HCT116 (cell line): ENCODE data around the gene INTS1. TPM values are rescaled to one million over a fixed set of nuclear protein-coding genes. Genes with fewer than 3 reads are reported as not detected.

ENCODE experiments used
- ATAC-seq: fragments of 200-7000 bp; cut with Tn5 transposase; 2 replicates; pipeline ENCODE4 v1.9.1; 2020; ENCODE audit warnings: mild to moderate bottlenecking, moderate library complexity
- BruUV-seq: library from RNA; stranded (reverse); fragments of 400-500 nt; replicated peaks from 2 replicates; lab custom pipeline; 2021; lab: Mats Ljungman, UMichigan
- CTCF ChIA-PET: fragments of 300-600 bp; sonication (Branson Sonifier 250); formaldehyde crosslinking; loops from one replicate; lab custom pipeline; 2021; ENCODE audit warnings: antibody characterized with exemption; lab: Charles Lee
- POLR2A ChIA-PET: fragments of 300-600, 350-600 bp; sonication (Branson Sonifier 250); formaldehyde crosslinking; loops from one replicate; lab custom pipeline; 2021; ENCODE audit warnings: antibody characterized with exemption; lab: Charles Lee
- RAD21 ChIA-PET, 2 experiments: fragments of 300-600 bp; sonication (Branson Sonifier 250); formaldehyde crosslinking; loops; one replicate each; lab custom pipeline; 2023; ENCODE audit warnings: low total read pairs in 2 of 2; ENCODE audit not compliant: uncharacterized antibody in 2 of 2, unreplicated experiment in 2 of 2, low non-redundant PET in 1 of 2; lab: Charles Lee
- DNase-seq: peaks from one replicate; pipeline ENCODE4 v3.0.0-alpha.2; 2010; ENCODE audit warnings: low read depth, low spot score
- H2AFZ ChIP-seq: fragments of 200-600 bp; shearing (Covaris generic), sonication (generic); 2 replicates; pipeline ENCODE4 v1.6.1; 2017; ENCODE audit warnings: low read depth, mixed run types, mixed read lengths, antibody characterized with exemption, low read length; ENCODE audit not compliant: poor library complexity, severe bottlenecking
- H3K27ac ChIP-seq: 2 replicates; pipeline ENCODE4 v1.5.1; 2012; ENCODE audit warnings: low read depth, low read length
- H3K27me3 ChIP-seq: fragments of 200-600 bp; sonication (generic); 2 replicates; pipeline ENCODE4 v1.6.1; 2016; ENCODE audit warnings: mixed run types, low read length, mixed read lengths; ENCODE audit not compliant: insufficient read depth
- H3K36me3 ChIP-seq, 2 experiments: fragments of 200-500 bp in 1 of 2; fragments of 200-600 bp in 1 of 2; sonication (Bioruptor generic) in 1 of 2; sonication (generic) in 1 of 2; 2 replicates each; pipeline versions ENCODE4 v1.5.1 to v1.6.1; 2014 to 2016; ENCODE audit warnings: low read length in 2 of 2, inconsistent platforms in 1 of 2, mixed read lengths in 1 of 2, mixed run types in 1 of 2; ENCODE audit not compliant: insufficient read depth in 2 of 2, control insufficient read depth in 1 of 2
- H3K4me1 ChIP-seq, 2 experiments: fragments of 200-600 bp in 1 of 2; sonication (generic) in 1 of 2; 2 replicates each; pipeline versions ENCODE4 v1.5.1 to v1.6.1; 2012 to 2017; ENCODE audit warnings: low read length in 2 of 2, inconsistent platforms in 1 of 2, mild to moderate bottlenecking in 1 of 2, mixed read lengths in 1 of 2, mixed run types in 1 of 2, moderate library complexity in 1 of 2; ENCODE audit not compliant: insufficient read depth in 2 of 2, control insufficient read depth in 1 of 2
- H3K4me2 ChIP-seq: fragments of 200-600 bp; sonication (generic); 2 replicates; pipeline ENCODE4 v1.6.1; 2017; ENCODE audit warnings: mixed run types, low read length, mixed read lengths
- H3K4me3 ChIP-seq, 2 experiments: fragments of 200-600 bp in 1 of 2; sonication (generic) in 1 of 2; replicated peaks in 1 of 2; 2 replicates each; pipeline ENCODE4 v1.5.1; 2011 to 2016; ENCODE audit warnings: low read length in 2 of 2, control low read depth in 1 of 2, low read depth in 1 of 2, mild to moderate bottlenecking in 1 of 2, mixed read lengths in 1 of 2, mixed run types in 1 of 2
- H3K79me2 ChIP-seq: fragments of 200-600 bp; sonication (generic); 2 replicates; pipeline ENCODE4 v1.6.1; 2017; ENCODE audit warnings: mild to moderate bottlenecking, mixed run types, low read length, moderate library complexity, mixed read lengths; ENCODE audit not compliant: insufficient read depth
- H3K9ac ChIP-seq: fragments of 200-600 bp; sonication (generic); 2 replicates; pipeline ENCODE4 v1.6.1; 2016; ENCODE audit warnings: low read length, mixed read lengths
- H3K9me2 ChIP-seq: fragments of 200-600 bp; sonication (generic), shearing (Covaris generic); 2 replicates; pipeline ENCODE4 v1.6.1; 2017; ENCODE audit warnings: mixed run types, mild to moderate bottlenecking, moderate library complexity; ENCODE audit not compliant: insufficient read depth
- H3K9me3 ChIP-seq, 2 experiments: fragments of 200-500 bp in 1 of 2; fragments of 200-600 bp in 1 of 2; sonication (Bioruptor generic) in 1 of 2; sonication (generic) in 1 of 2; 2 replicates each; pipeline ENCODE4 v1.6.1; 2014 to 2017; ENCODE audit warnings: low read length in 2 of 2, mixed read lengths in 2 of 2, inconsistent platforms in 1 of 2, low read depth in 1 of 2, mild to moderate bottlenecking in 1 of 2, mixed run types in 1 of 2, moderate library complexity in 1 of 2; ENCODE audit not compliant: control insufficient read depth in 1 of 2, insufficient read depth in 1 of 2
- H4K20me1 ChIP-seq: fragments of 200-600 bp; sonication (generic), shearing (Covaris generic); 2 replicates; pipeline ENCODE4 v1.6.1; 2017; ENCODE audit warnings: mixed run types, mild to moderate bottlenecking, moderate library complexity; ENCODE audit not compliant: insufficient read depth
- CBX3 ChIP-seq: IDR thresholded peaks from 2 replicates; pipeline ENCODE4 v1.6.1; 2012; ENCODE audit warnings: low read depth
- CEBPB ChIP-seq: IDR thresholded peaks from 2 replicates; pipeline ENCODE4 v1.6.1; 2012; ENCODE audit warnings: low read depth
- EGR1 ChIP-seq: IDR thresholded peaks from 2 replicates; pipeline ENCODE4 v1.6.1; 2012; ENCODE audit warnings: low read depth
- ELF1 ChIP-seq: IDR thresholded peaks from 2 replicates; pipeline ENCODE4 v1.6.1; 2012; ENCODE audit warnings: low read depth, borderline replicate concordance
- EZH2 ChIP-seq: fragments of 200-600 bp; sonication (generic); IDR thresholded peaks from 2 replicates; pipeline ENCODE4 v1.6.1; 2017; ENCODE audit warnings: antibody characterized with exemption, mixed run types
- EZH2phosphoT487 ChIP-seq: fragments of 200-600 bp; IDR thresholded peaks from 2 replicates; pipeline ENCODE4 v1.6.1; 2018; ENCODE audit warnings: antibody characterized with exemption, borderline replicate concordance
- FOSL1 ChIP-seq: IDR thresholded peaks from 2 replicates; pipeline ENCODE4 v1.6.1; 2012; ENCODE audit warnings: low read depth
- JUND ChIP-seq: IDR thresholded peaks from 2 replicates; pipeline ENCODE4 v1.6.1; 2012
- POLR2A ChIP-seq: IDR thresholded peaks from 2 replicates; pipeline ENCODE4 v1.7.0; 2011; ENCODE audit warnings: borderline replicate concordance; ENCODE audit not compliant: insufficient read depth, insufficient read length; ENCODE audit errors: extremely low read depth
- POLR2AphosphoS5 ChIP-seq: IDR thresholded peaks from 2 replicates; pipeline ENCODE4 v1.6.1; 2011; ENCODE audit warnings: mild to moderate bottlenecking, low read depth, low read length, moderate library complexity
- RAD21 ChIP-seq: IDR thresholded peaks from 2 replicates; pipeline ENCODE4 v1.6.1; 2012; ENCODE audit warnings: low read depth, mild to moderate bottlenecking
- SIN3A ChIP-seq: IDR thresholded peaks from 2 replicates; pipeline ENCODE4 v1.6.1; 2012; ENCODE audit warnings: low read depth
- SRF ChIP-seq: IDR thresholded peaks from 2 replicates; pipeline ENCODE4 v1.6.1; 2012; ENCODE audit warnings: low read depth
- TCF7L2 ChIP-seq: IDR thresholded peaks from 2 replicates; pipeline ENCODE4 v1.7.0; 2011; ENCODE audit warnings: borderline replicate concordance, inconsistent platforms; ENCODE audit not compliant: insufficient read depth, insufficient read length; ENCODE audit errors: extremely low read depth
- YY1 ChIP-seq: IDR thresholded peaks from 2 replicates; pipeline ENCODE4 v1.6.1; 2011; ENCODE audit warnings: low read length, low read depth, moderate library complexity, mild to moderate bottlenecking; ENCODE audit not compliant: insufficient replicate concordance; ENCODE audit errors: extremely low read depth
- ZFX ChIP-seq: fragments of 450-650 bp; IDR thresholded peaks from 2 replicates; pipeline ENCODE4 v1.6.1; 2017
- ZNF274 ChIP-seq: fragments of 200-500 bp; sonication (Bioruptor generic); IDR thresholded peaks from 2 replicates; pipeline ENCODE4 v1.6.1; 2014; ENCODE audit warnings: mild to moderate bottlenecking, low read depth, low read length, inconsistent platforms
- intact Hi-C: fragments of 100-400 bp; cut with micrococcal nuclease; formaldehyde crosslinking; loops from 2 replicates; pipeline ENCODE4 v1.10.0; 2022
- total RNA-seq: library from RNA; stranded (reverse); gene quantifications from one replicate; pipeline ENCODE4 v1.2.1, GENCODE V29; 2021; ENCODE audit not compliant: unreplicated experiment
- TF ChIP-seq, protein P1 (sequence below): IDR thresholded peaks from 2 replicates; pipeline ENCODE4 v1.6.1; 2011; ENCODE audit warnings: mild to moderate bottlenecking, low read length, moderate library complexity; ENCODE audit not compliant: insufficient replicate concordance; ENCODE audit errors: extremely low read depth
- TF ChIP-seq, protein P2 (sequence below): IDR thresholded peaks from 2 replicates; pipeline ENCODE4 v1.6.1; 2012; ENCODE audit warnings: low read depth
- TF ChIP-seq, protein P3 (sequence below): IDR thresholded peaks from 2 replicates; pipeline ENCODE4 v1.6.1; 2012

The INTS1 gene
- total RNA-seq, 1 experiment from 2014 or later = 167 TPM

DNA sequence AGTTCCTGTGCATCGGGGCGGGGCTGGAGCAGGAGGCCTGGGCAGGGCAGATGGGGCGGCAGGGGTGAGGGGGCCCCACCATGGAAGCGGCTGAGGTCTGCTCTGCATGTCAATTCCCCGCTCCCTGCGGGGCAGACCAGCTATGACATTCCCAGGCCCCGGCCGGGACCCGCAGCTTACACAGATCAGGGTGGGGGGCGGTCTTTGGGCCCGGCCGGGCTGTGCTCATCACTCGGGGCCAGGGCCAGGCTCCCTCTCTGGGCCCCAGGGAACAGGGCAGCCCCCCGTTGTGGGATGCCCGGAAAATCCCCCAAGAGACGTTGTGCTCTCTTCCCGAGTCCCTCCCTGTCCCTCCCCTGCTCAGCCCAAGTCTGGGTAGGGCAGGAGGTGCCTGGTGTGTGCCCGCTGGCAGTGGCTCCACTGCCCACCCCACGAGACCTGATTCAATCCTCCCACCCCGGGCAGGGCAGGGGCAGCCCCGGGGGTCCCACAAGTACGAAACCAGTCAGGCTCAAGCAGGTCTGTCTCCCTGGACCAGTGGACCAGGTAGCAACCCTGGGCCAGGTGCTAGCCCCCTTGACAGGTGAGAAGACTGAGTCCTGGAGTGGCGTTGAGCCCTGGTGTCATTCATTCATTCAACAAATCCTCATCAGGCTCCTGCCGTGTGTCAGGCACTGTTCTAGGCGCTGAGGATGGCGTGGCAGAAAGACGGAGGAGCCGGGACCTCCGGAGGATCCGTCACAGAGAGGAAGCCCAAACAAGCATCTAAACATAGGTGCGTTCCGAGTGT, 73.9 kb downstream of the INTS1 start:
- no peaks in the 10 kb centered on the region for H3K27me3 ChIP-seq
- ChIA-PET CTCF (no interaction called here), POLR2A (no interaction called here), RAD21 (no interaction called here)
- no peak overlapping the region for H3K4me2 ChIP-seq
- no peaks in the 10 kb centered on the region for H3K9me2 ChIP-seq
- no peak overlapping the region for H2AFZ ChIP-seq
- no peaks in the 10 kb centered on the region for H3K36me3 ChIP-seq
- no peak overlapping the region for H3K4me3 ChIP-seq
- H4K20me1 ChIP-seq = no peaks in the 10 kb centered on the region
- TF ChIP-seq, protein P1, sequence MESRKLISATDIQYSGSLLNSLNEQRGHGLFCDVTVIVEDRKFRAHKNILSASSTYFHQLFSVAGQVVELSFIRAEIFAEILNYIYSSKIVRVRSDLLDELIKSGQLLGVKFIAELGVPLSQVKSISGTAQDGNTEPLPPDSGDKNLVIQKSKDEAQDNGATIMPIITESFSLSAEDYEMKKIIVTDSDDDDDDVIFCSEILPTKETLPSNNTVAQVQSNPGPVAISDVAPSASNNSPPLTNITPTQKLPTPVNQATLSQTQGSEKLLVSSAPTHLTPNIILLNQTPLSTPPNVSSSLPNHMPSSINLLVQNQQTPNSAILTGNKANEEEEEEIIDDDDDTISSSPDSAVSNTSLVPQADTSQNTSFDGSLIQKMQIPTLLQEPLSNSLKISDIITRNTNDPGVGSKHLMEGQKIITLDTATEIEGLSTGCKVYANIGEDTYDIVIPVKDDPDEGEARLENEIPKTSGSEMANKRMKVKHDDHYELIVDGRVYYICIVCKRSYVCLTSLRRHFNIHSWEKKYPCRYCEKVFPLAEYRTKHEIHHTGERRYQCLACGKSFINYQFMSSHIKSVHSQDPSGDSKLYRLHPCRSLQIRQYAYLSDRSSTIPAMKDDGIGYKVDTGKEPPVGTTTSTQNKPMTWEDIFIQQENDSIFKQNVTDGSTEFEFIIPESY = no peak
- TF ChIP-seq CBX3 = no peak
- TF ChIP-seq, protein P2, sequence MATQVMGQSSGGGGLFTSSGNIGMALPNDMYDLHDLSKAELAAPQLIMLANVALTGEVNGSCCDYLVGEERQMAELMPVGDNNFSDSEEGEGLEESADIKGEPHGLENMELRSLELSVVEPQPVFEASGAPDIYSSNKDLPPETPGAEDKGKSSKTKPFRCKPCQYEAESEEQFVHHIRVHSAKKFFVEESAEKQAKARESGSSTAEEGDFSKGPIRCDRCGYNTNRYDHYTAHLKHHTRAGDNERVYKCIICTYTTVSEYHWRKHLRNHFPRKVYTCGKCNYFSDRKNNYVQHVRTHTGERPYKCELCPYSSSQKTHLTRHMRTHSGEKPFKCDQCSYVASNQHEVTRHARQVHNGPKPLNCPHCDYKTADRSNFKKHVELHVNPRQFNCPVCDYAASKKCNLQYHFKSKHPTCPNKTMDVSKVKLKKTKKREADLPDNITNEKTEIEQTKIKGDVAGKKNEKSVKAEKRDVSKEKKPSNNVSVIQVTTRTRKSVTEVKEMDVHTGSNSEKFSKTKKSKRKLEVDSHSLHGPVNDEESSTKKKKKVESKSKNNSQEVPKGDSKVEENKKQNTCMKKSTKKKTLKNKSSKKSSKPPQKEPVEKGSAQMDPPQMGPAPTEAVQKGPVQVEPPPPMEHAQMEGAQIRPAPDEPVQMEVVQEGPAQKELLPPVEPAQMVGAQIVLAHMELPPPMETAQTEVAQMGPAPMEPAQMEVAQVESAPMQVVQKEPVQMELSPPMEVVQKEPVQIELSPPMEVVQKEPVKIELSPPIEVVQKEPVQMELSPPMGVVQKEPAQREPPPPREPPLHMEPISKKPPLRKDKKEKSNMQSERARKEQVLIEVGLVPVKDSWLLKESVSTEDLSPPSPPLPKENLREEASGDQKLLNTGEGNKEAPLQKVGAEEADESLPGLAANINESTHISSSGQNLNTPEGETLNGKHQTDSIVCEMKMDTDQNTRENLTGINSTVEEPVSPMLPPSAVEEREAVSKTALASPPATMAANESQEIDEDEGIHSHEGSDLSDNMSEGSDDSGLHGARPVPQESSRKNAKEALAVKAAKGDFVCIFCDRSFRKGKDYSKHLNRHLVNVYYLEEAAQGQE = no peak
- TF ChIP-seq RAD21 = no peak
- TF ChIP-seq FOSL1 = no peak
- no peak for TF ChIP-seq SRF
- TF ChIP-seq EZH2 = no peak
- TF ChIP-seq ELF1 = no peak
- TF ChIP-seq EZH2phosphoT487 = no peak
- TF ChIP-seq POLR2AphosphoS5 = no peak
- TF ChIP-seq, protein P3, sequence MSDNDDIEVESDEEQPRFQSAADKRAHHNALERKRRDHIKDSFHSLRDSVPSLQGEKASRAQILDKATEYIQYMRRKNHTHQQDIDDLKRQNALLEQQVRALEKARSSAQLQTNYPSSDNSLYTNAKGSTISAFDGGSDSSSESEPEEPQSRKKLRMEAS = no peak
- no peak for TF ChIP-seq YY1
- no peak for TF ChIP-seq JUND
- TF ChIP-seq SIN3A = no peak
- TF ChIP-seq CEBPB = no peak
- TF ChIP-seq TCF7L2 = no peak
- TF ChIP-seq POLR2A = no peak
- TF ChIP-seq ZNF274 = no peak
- TF ChIP-seq ZFX = no peak
- no peak for TF ChIP-seq EGR1
- intact Hi-C loops = no loop called here
- H3K9me3 ChIP-seq = no peaks in the 10 kb centered on the region
- H3K27ac ChIP-seq = no peak overlapping the region
- DNase-seq (no peak), ATAC-seq (no peak)
- no peak overlapping the region for H3K9ac ChIP-seq
- no TSS peak for BruUV-seq
- no peaks in the 10 kb centered on the region for H3K79me2 ChIP-seq
- peaks cover 0 to 9% of the 10 kb centered on the region in 2 experiments; a peak in 2 of 4 replicates for H3K4me1 ChIP-seq
